Measurements from ENCODE around the gene PPP1R16B.
"Not testable (repeated sequence)": the region's sequence is repeated elsewhere in the genome, so short reads cannot be mapped to it uniquely, and the experiment has no call there.

The PPP1R16B gene

DNA sequence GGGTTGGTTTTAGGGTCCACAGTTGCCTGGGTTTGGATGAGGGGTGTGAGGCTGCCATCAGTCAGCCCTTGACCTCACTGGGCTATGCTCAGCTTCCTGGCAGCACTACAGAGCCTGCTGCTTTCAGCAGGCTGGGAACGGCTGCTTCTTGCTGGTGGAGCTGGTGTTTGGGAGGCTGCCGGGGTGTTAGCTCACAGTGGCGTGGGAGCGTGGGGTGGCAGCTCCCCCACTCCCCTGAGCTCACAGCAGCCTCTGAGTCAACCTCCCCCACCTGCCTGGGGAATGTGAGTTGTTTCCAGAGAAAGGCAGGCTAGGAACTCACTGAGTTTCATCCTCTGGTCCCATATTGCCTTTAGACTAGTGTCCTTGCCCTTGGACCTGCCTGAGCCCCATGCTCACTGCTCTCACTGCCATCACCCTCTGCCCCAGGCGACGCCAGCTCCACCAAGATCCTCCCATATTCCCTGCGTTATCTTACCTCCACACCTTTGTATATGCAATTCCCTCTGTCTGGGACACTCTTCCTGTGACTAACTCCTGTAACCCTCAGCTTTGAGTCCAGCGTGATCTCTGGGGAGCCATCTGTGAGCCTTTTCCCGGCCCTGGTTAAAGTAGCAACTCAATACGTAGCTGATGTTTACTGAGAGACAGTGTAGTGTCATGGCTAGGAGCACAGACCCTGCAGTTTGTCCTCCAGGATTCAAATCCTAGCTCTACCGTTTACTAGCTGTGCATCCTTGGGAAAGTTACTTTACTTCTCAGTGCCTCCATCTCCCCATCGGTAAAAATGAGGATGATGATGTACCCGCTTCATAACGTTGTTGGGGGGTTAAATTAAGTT, 34.8 kb downstream of the PPP1R16B start:
- Mint-ChIP-seq H3K4me1 (ENCODE audit: low read depth) (peaks cover 46% of the 10 kb centered on the region), H3K27ac (peak overlapping the region; percentile 19), H3K27me3 (ENCODE audit: low read depth) (no peaks in the 10 kb centered on the region), H3K9me3 (no peaks in the 10 kb centered on the region), H3K36me3 (ENCODE audit: low read depth) (peaks cover 42% of the 10 kb centered on the region), H3K4me3 (peak overlapping the region; percentile 0)

DNA sequence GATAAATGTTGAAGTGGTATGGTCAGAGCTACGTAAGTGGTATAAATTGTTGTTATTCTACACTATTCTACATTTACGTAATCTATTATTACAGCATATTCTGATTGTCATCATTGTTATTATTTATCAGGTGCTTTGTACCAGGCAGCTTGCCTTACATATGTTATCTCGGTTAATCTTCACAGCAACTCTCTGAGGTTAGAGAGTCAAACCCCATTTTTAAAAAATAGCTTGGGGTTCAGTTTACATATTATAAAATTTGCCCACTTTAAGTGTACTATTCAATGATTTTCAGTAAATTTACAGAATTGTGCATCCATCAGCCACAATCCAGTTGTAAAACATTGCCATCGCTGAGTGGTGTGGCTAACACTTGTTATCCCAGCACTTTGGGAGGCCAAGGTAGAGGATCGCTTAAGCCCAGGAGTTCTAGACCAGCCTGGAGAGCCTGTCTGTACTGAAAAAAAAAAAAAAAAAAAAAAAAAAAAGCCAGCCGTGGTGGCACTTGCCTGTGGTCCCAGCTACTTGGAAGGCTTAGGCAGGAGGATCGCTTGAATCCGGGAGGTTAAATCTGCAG, 35.5 kb downstream of the PPP1R16B start:
- H3K4me3 Mint-ChIP-seq: no peak overlapping the region
- H3K36me3 Mint-ChIP-seq (ENCODE audit: low read depth): peaks cover 48% of the 10 kb centered on the region
- peaks cover 53% of the 10 kb centered on the region for H3K4me1 Mint-ChIP-seq (ENCODE audit: low read depth)
- H3K27ac Mint-ChIP-seq: peak overlapping the region; percentile 19
- no peaks in the 10 kb centered on the region for H3K27me3 Mint-ChIP-seq (ENCODE audit: low read depth)
- no peaks in the 10 kb centered on the region for H3K9me3 Mint-ChIP-seq

DNA sequence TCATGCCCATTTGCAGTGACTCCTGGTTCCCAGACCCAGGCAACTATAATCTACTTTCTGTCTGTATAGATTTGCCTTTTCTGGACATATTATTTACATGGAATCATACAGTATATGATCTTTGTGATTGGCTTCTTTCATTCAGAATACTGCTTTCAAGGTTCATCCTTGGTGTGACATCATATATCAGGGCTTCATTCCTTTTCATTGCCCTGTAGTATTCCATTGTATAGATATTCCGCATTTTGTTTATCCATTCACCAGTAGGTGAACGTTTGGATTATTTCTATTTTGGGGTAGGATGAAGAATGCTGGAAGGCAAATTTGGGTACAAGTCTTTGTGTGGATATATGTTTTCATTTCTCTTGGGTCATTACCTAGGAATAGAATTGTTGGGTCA, 36.1 kb downstream of the PPP1R16B start:
- H3K27me3 Mint-ChIP-seq (ENCODE audit: low read depth): no peaks in the 10 kb centered on the region
- no peaks in the 10 kb centered on the region for H3K9me3 Mint-ChIP-seq
- peak overlapping the region; percentile 43 for H3K4me3 Mint-ChIP-seq
- peak overlapping the region; percentile 80 for H3K27ac Mint-ChIP-seq
- H3K36me3 Mint-ChIP-seq (ENCODE audit: low read depth): peaks cover 52% of the 10 kb centered on the region
- H3K4me1 Mint-ChIP-seq (ENCODE audit: low read depth): peaks cover 56% of the 10 kb centered on the region

DNA sequence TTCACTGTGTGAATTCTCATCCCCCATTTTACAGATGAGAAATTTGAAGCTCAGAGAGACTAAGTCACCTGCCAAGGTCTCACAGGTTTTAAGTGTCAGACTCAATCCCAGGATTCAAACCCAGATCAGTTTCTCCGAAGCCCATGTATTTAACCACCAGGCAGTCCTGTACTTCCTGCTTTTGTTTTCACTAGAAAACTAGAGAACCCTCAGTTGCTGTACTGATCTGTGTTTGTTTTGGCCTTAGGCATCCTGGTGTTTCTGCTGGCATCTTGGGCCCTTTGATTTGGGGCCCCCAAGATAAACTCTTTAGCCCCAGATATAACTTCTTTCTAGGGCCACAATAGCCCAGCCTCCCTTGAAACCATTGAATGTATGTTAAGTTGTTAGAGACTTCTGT, 36.5 kb downstream of the PPP1R16B start:
- Mint-ChIP-seq H3K27me3 (ENCODE audit: low read depth) (no peaks in the 10 kb centered on the region), H3K4me1 (ENCODE audit: low read depth) (peaks cover 54% of the 10 kb centered on the region), H3K9me3 (no peaks in the 10 kb centered on the region), H3K27ac (peak overlapping the region; percentile 80), H3K4me3 (no peak overlapping the region), H3K36me3 (ENCODE audit: low read depth) (peaks cover 49% of the 10 kb centered on the region)

DNA sequence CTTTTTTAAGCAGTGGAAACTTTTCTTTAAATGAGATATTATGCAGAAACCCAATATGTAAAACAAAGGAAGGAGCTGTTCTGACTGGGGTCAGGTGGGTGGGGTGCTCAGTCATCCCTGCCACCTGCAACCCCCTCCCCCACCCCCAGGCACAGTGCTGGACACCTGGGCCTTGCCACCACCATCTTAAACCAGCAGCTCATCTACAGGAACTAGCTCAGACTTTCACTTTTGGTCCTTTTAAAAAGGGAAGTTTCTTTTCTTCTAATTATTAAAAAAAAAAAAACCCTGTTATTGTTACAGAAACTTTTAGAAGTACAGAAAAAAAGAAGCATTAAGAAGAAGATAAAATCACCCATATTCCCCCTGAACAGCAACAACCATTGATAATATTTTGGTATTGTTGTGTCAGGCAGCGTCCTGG, 37.1 kb downstream of the PPP1R16B start:
- no peaks in the 10 kb centered on the region for H3K9me3 Mint-ChIP-seq

DNA sequence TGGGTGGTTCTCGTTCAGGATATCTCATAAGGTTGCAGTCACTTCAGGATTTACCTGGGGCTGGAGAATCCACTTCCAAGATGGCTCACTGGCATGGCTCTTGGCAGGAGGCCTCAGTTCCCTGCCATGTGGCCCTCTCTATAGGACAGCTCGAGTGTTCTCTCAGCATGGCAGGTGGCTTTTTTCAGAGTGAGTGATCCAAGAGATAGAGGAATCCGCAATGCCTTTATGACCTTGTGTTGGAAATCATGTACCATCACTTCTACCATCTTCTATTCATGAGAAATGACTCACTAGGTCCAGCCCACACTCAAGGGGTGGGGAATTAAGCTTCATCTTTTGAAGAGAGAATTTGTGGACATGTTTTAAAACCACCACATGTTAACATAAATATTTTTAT, 37.8 kb downstream of the PPP1R16B start:
- Mint-ChIP-seq H3K36me3 (ENCODE audit: low read depth) (peaks cover 55% of the 10 kb centered on the region), H3K27ac (peak overlapping the region; percentile 29), H3K27me3 (ENCODE audit: low read depth) (no peaks in the 10 kb centered on the region), H3K4me3 (peak overlapping the region; percentile 17), H3K9me3 (no peaks in the 10 kb centered on the region), H3K4me1 (ENCODE audit: low read depth) (peaks cover 61% of the 10 kb centered on the region)

More for the DNA sequence above, 37.1 kb downstream of the PPP1R16B start:
- no peaks in the 10 kb centered on the region for H3K27me3 Mint-ChIP-seq (ENCODE audit: low read depth)
- peaks cover 58% of the 10 kb centered on the region for H3K4me1 Mint-ChIP-seq (ENCODE audit: low read depth)
- H3K4me3 Mint-ChIP-seq: no peak overlapping the region
- peaks cover 54% of the 10 kb centered on the region for H3K36me3 Mint-ChIP-seq (ENCODE audit: low read depth)
- H3K27ac Mint-ChIP-seq: peak overlapping the region; percentile 74

DNA sequence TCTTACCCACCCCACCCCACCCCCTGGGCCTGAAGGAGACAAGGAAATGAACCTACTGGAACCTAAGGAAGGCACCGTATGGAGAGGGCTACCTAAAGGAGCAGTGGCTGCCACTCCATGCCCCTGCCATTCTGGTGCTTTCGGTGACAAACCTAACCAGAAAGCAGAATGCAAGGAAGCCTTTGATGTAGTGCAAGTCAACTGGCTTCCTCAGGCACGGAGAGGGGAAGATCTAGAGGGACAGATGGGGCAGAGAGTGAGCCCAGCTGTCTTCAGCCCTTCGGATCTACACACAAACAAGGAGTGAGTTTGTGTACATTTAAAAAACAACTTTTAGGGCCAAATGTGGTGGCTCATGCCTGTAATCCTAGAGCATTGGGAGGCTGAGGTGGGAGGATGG, 39.5 kb downstream of the PPP1R16B start:
- no peaks in the 10 kb centered on the region for H3K27me3 Mint-ChIP-seq (ENCODE audit: low read depth)
- no peaks in the 10 kb centered on the region for H3K9me3 Mint-ChIP-seq
- peaks cover 69% of the 10 kb centered on the region for H3K4me1 Mint-ChIP-seq (ENCODE audit: low read depth)
- H3K4me3 Mint-ChIP-seq: peak overlapping the region; percentile 58
- peaks cover 56% of the 10 kb centered on the region for H3K36me3 Mint-ChIP-seq (ENCODE audit: low read depth)
- peak overlapping the region; percentile 68 for H3K27ac Mint-ChIP-seq

DNA sequence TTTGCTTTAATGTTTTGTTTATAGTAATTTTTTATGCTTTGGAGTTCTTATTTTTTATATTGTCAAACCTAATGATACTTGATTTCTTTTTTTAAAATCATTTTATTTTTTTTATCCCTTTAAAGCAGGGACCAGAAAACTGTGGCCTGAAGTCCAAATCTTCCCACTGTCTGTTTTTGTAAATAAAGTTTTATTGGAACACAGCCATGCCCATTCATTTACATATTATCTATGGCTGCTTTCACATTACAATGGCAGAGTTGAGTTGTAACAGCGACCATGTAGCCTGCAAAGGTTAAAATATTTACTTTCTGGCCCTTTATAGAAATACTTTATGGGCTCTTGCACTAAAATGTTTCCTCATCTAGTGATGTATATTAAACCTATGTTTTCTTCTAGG, 42.3 kb downstream of the PPP1R16B start:
- Mint-ChIP-seq H3K4me3 (no peak overlapping the region), H3K36me3 (ENCODE audit: low read depth) (peaks cover 52% of the 10 kb centered on the region), H3K9me3 (no peaks in the 10 kb centered on the region), H3K4me1 (ENCODE audit: low read depth) (peaks cover 49% of the 10 kb centered on the region), H3K27ac (no peak overlapping the region), H3K27me3 (ENCODE audit: low read depth) (no peaks in the 10 kb centered on the region)

DNA sequence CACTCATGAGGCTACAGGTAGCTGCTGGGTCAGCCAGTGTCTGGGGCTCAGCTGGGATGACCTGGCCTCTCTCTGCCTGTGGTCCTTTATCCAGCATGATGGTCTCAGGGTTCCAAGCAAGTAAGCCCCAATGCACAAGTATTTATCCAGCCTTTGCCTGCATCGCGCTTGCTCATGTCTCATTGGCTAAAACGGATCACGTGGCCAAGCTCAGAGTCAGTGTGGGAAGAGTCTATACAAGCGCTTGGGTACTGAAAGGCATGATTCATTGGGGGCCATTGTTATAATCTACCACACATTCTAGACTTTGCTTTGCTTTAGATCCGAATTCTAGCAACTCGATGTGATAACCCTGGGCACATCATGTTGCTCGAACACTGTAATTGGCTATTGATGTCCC, 48.3 kb downstream of the PPP1R16B start:
- peaks cover 58% of the 10 kb centered on the region for H3K4me1 Mint-ChIP-seq (ENCODE audit: low read depth)
- H3K9me3 Mint-ChIP-seq: no peaks in the 10 kb centered on the region
- no peaks in the 10 kb centered on the region for H3K27me3 Mint-ChIP-seq (ENCODE audit: low read depth)
- H3K27ac Mint-ChIP-seq: no peak overlapping the region
- peaks cover 56% of the 10 kb centered on the region for H3K36me3 Mint-ChIP-seq (ENCODE audit: low read depth)
- H3K4me3 Mint-ChIP-seq: no peak overlapping the region

DNA sequence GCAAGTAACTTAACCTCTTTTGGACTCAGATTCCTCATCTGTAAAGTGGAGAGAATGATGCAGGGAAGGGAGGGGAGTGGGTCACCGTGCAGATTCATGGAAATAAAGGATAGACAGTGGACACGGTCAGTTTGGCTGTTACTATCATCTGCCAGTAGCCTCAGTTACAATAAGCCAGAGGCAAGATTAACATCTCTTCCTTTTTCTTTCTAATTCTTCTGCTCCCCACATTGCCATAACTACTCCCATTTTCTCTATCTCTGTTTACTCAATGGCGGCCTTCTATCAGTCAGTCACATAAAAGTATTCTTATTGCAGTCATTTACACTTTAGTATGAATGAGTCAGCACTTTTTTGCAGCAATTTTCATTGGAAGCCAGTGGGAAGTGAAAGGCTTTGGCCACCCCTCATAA, 49.2 kb downstream of the PPP1R16B start:
- Mint-ChIP-seq H3K4me3 (no peak overlapping the region), H3K9me3 (no peaks in the 10 kb centered on the region), H3K27me3 (ENCODE audit: low read depth) (no peaks in the 10 kb centered on the region), H3K4me1 (ENCODE audit: low read depth) (peaks cover 57% of the 10 kb centered on the region), H3K36me3 (ENCODE audit: low read depth) (peaks cover 54% of the 10 kb centered on the region), H3K27ac (no peak overlapping the region)

DNA sequence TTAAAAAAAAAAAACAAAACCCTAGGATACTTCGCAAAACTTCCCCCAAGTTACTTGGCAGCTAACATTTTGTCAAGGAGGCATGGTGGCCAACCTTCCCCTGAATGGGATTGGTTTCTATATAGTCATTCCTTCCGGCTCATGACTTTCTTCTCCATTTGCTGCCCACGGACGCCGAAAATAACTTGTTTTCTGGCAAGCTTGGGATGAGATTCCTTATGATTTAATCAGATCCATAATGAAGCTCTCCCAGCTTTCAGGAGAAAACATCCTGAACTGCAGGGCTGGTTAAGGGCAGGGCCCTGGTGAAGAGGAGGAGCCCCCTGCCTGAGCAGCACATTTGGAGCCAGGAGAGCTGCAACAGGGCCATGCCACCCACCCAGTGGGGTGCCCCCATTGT, 49.9 kb downstream of the PPP1R16B start:
- H3K27ac Mint-ChIP-seq: no peak overlapping the region
- H3K4me3 Mint-ChIP-seq: no peak overlapping the region
- peaks cover 53% of the 10 kb centered on the region for H3K36me3 Mint-ChIP-seq (ENCODE audit: low read depth)
- H3K27me3 Mint-ChIP-seq (ENCODE audit: low read depth): no peaks in the 10 kb centered on the region
- no peaks in the 10 kb centered on the region for H3K9me3 Mint-ChIP-seq
- H3K4me1 Mint-ChIP-seq (ENCODE audit: low read depth): peaks cover 56% of the 10 kb centered on the region

DNA sequence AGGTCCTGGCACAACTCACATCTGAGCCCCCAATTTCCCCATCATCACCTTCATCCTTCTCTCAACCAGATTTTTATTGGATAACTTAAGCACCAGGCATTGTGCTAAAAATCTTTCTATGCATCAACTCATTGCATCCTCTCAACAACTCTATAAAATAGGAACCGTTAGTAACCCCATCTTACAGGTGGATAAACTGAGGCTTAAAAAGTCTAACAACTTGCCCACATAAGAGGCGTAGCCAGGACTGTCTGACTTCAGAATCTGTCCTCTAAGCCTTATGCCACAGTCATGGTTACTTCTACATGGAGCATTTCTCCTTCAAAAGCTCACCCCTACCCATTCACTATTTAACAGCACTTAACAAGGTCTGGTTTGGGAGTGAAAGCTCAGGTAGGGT, 51.1 kb downstream of the PPP1R16B start:
- Mint-ChIP-seq H3K9me3 (no peaks in the 10 kb centered on the region), H3K27ac (peak overlapping the region; percentile 55), H3K27me3 (ENCODE audit: low read depth) (no peaks in the 10 kb centered on the region), H3K36me3 (ENCODE audit: low read depth) (peaks cover 55% of the 10 kb centered on the region), H3K4me3 (no peak overlapping the region), H3K4me1 (ENCODE audit: low read depth) (peaks cover 63% of the 10 kb centered on the region)

DNA sequence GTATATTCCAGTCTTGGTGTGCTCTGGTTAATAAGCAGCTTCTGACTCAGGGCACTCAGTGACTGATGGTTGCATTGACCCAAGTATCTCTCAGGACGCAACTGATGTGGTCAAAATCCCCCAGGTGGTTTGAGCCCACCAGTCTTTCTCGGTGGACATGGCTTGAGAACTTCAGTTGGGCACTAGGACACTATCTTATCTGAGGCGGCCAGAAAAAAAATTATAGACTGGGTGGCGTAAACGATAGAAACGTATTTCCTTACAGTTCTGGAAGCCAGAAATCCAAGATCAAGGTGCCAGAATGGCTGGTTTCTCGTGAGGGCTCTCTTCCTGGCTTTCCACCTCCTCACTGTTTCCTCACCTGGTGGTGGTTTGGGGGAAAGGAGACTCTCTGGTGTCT, 52.2 kb downstream of the PPP1R16B start:
- Mint-ChIP-seq H3K4me3 (no peak overlapping the region), H3K9me3 (no peaks in the 10 kb centered on the region), H3K27ac (peak overlapping the region; percentile 68), H3K4me1 (ENCODE audit: low read depth) (peaks cover 73% of the 10 kb centered on the region), H3K27me3 (ENCODE audit: low read depth) (no peaks in the 10 kb centered on the region), H3K36me3 (ENCODE audit: low read depth) (peaks cover 45% of the 10 kb centered on the region)

DNA sequence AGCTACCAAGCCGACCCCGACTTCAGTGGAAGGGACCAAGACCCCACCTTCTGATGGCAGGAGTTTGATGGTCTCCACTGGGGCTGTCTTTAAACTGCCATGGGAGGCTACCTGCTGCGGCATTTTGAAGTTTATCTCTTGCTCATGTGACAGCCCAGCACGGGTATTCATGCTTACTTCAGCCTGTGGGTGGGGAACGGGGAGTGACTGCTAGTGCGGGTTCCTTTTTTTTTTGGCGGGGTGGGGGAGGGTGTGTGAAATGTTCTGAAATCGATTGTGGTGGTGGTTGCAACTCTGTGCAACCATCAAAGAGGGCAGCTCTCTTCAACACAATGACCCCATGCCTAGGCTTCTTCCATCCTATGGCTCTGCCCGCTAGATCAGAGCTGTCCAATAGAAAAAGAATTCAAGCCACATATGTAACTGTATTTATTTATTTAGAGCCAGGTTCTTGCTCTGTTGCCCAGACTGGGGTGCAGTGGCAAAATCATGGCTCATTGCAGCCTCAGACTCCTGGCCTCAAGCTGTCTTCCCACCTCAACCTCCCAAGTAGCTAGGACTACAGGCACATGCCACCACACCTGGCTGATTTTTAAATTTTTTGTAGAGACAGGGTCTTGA, 53.7 kb downstream of the PPP1R16B start:
- H3K36me3 Mint-ChIP-seq (ENCODE audit: low read depth): peaks cover 42% of the 10 kb centered on the region
- H3K4me3 Mint-ChIP-seq: peak overlapping the region; percentile 16

DNA sequence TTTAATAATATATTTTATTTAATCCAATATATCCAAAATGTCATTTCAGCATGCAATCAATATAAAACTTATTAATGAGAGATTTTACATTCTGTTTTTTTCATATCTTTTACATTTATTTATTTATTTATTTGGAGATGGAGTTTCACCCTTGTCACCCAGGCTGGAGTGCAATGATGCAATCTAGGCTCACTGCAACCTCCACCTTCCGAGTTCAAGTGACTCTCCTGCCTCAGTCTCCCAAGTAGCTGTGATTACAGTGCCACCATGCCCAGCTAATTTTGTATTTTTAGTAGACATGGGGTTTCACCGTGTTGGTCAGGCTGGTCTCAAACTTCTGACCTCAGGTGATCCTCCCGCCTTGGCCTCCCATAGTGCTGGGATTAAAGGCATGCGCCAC, 54.4 kb downstream of the PPP1R16B start:
- H3K27ac Mint-ChIP-seq: not testable (repeated sequence)

More for the DNA sequence above, 53.7 kb downstream of the PPP1R16B start:
- peaks cover 78% of the 10 kb centered on the region for H3K4me1 Mint-ChIP-seq (ENCODE audit: low read depth)
- no peaks in the 10 kb centered on the region for H3K9me3 Mint-ChIP-seq
- H3K27me3 Mint-ChIP-seq (ENCODE audit: low read depth): no peaks in the 10 kb centered on the region
- H3K27ac Mint-ChIP-seq: peak overlapping the region; percentile 68

More for the DNA sequence above, 54.4 kb downstream of the PPP1R16B start:
- not testable (repeated sequence) for H3K4me3 Mint-ChIP-seq; H3K9me3 Mint-ChIP-seq; H3K27me3 Mint-ChIP-seq (ENCODE audit: low read depth)
- peaks cover 74% of the 10 kb centered on the region for H3K4me1 Mint-ChIP-seq (ENCODE audit: low read depth)
- peaks cover 40% of the 10 kb centered on the region for H3K36me3 Mint-ChIP-seq (ENCODE audit: low read depth)
